ENCODE results near the gene STOX1.

STOX1 gene

GRCh38 chr10:68870545-68871104 is 43.3 kb downstream of the STOX1 start:
- ChIA-PET CTCF (interaction anchor here (1.1 to 2.3 kb wide), 2 partner anchors 10 to 21 kb away, joined by 3 to 4 read pairs; no protein-coding TSS in a partner anchor), POLR2A (interaction anchor here (0.5 kb wide), 1 partner anchor 203 kb away, joined by 5 read pairs; no protein-coding TSS in a partner anchor)
- DNase-seq (ENCODE audit: extremely low spot score): no peak
- TF ChIP-seq, protein P1, sequence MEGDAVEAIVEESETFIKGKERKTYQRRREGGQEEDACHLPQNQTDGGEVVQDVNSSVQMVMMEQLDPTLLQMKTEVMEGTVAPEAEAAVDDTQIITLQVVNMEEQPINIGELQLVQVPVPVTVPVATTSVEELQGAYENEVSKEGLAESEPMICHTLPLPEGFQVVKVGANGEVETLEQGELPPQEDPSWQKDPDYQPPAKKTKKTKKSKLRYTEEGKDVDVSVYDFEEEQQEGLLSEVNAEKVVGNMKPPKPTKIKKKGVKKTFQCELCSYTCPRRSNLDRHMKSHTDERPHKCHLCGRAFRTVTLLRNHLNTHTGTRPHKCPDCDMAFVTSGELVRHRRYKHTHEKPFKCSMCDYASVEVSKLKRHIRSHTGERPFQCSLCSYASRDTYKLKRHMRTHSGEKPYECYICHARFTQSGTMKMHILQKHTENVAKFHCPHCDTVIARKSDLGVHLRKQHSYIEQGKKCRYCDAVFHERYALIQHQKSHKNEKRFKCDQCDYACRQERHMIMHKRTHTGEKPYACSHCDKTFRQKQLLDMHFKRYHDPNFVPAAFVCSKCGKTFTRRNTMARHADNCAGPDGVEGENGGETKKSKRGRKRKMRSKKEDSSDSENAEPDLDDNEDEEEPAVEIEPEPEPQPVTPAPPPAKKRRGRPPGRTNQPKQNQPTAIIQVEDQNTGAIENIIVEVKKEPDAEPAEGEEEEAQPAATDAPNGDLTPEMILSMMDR (IDR thresholded peaks at IDR 0.05; ENCODE audit: control extremely low read depth, extremely low read depth, low read depth, missing control alignments): no peak

DNA sequence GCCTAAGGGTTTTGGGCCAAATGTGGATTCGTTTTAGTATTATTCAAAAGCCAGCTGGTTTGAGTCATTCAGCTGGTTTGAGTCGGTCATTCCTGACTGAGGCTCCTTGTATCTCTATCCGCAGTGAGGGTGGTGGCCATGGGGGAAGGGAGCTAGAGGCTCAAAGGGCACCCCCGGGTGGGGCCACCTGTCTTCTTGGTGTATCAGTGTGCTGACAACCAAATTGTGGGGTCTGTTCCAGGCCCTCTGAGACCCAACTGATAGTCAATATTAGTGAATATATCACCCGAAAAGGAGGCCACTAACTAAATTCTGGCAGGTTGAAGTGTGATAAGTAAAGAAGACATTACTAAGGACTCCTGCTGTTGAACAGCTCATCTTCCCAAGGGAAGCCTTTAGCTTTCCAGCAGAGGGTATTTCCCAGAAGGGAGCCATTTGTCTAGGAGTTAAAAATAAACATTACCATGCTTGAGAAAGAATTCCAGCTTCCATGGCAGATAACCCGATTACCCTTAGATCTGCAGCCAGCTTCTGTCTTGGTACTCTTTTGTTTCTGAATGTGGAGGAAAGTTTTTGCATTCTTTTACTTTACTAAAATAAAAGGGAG is 43.9 kb downstream of the STOX1 start:
- CTCF ChIA-PET: interaction anchor here (1.1 to 2.3 kb wide), 2 partner anchors 10 to 21 kb away, joined by 3 to 4 read pairs; no protein-coding TSS in a partner anchor
- POLR2A ChIA-PET: interaction anchor here (0.5 kb wide), 1 partner anchor 203 kb away, joined by 5 read pairs; no protein-coding TSS in a partner anchor
- no peak for DNase-seq (ENCODE audit: extremely low spot score)
- TF ChIP-seq, protein P1 (IDR thresholded peaks at IDR 0.05; ENCODE audit: control extremely low read depth, extremely low read depth, low read depth, missing control alignments): no peak

GRCh38 chr10:68871731-68872342 is 44.5 kb downstream of the STOX1 start:
- ChIA-PET POLR2A (no interaction called here), CTCF (interaction anchor here (1.1 to 2.3 kb wide), 2 partner anchors 11 to 20 kb away, joined by 3 to 4 read pairs; no protein-coding TSS in a partner anchor)
- no peak for DNase-seq (ENCODE audit: extremely low spot score)
- TF ChIP-seq, protein P1 (IDR thresholded peaks at IDR 0.05; ENCODE audit: control extremely low read depth, extremely low read depth, low read depth, missing control alignments): no peak

- ChIA-PET POLR2A (no interaction called here), CTCF (interaction anchor here (1.7 kb wide), 1 partner anchor 14 kb away, joined by 5 read pairs; no protein-coding TSS in a partner anchor)
- DNase-seq (ENCODE audit: extremely low spot score): no peak
- TF ChIP-seq, protein P1 (IDR thresholded peaks at IDR 0.05; ENCODE audit: control extremely low read depth, extremely low read depth, low read depth, missing control alignments): no peak
Measured at GRCh38 chr10:68876246-68877138, 49.2 kb downstream of the STOX1 start.

- POLR2A ChIA-PET: no interaction called here
- DNase-seq (ENCODE audit: extremely low spot score): no peak
- TF ChIP-seq, protein P1 (IDR thresholded peaks at IDR 0.05; ENCODE audit: control extremely low read depth, extremely low read depth, low read depth, missing control alignments): no peak
- CTCF ChIA-PET: interaction anchor here (1.7 to 2.3 kb wide), 2 partner anchors 12 kb away, joined by 5 to 10 read pairs; no protein-coding TSS in a partner anchor
Measured at GRCh38 chr10:68877482-68878110, 50.3 kb downstream of the STOX1 start.
